Smooth muscle cell of the brain vasculature (primary cell): ENCODE results near the gene NOC4L.
"Not testable (repeated sequence)": the region's sequence is repeated elsewhere in the genome, so short reads cannot be mapped to it uniquely, and the experiment has no call there.

ENCODE experiments used
- DNase-seq: peaks from one replicate; pipeline ENCODE4 v3.0.0-alpha.2; 2012; ENCODE audit warnings: low read depth, low spot score

The NOC4L gene

GRCh38 chr12:132142679-132143335 lies 1.4 kb upstream of the NOC4L start:
- DNase-seq, result no peak

DNA sequence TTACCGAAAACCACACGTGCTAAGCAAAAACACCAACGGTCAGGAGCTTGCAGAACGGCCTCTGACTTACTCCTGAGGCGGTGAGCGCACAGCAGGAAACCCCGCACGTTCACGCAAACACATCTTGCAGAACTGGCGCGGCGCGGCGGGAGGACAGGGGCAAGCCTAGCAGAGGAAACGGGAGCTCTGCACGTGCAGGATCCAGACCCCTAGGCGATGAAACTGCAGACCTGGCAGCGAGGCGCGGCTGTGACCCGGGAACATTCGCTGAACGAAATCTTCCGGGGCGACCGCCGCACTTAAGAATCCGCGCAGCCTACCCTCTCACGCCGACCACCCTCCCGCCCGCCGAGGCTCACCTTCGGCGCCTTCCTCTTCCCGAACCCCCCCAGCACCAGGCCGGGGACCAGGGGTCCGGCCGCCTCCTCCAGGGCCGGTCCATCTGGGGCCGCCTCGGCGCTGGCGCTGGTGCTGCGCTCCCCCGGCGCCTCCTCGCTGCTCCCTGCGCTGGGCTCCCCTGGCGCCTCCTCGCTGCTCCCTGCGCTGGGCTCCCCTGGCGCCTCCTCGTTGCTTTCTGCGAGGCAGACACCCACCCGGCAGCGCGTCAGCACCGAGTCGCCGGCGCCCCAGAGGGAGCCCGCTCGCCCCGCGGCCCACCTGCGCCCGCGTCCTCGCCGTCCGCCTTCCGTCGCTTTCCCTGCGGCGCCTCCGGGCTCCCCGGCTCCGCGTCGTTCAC lies 753 bp upstream of the NOC4L start:
- no peak for DNase-seq

DNA sequence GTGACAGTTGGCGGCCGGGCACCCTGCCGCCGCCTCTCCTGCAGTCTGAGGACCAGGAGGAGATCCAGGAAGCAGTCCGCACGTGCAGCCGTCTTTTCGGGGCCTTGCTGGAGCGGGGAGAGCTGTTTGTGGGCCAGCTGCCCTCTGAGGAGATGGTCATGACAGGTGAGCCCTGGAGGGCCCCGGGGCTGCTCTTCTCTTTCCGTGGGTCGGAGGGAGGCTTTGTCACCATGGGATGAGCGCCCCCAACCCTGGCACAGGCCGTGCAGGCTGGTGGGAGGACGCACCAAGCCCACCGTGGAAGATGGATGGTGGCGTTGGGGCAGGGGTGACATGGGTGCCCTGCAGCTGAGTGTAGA lies 532 bp downstream of the NOC4L start:
- DNase-seq, result no peak

DNA sequence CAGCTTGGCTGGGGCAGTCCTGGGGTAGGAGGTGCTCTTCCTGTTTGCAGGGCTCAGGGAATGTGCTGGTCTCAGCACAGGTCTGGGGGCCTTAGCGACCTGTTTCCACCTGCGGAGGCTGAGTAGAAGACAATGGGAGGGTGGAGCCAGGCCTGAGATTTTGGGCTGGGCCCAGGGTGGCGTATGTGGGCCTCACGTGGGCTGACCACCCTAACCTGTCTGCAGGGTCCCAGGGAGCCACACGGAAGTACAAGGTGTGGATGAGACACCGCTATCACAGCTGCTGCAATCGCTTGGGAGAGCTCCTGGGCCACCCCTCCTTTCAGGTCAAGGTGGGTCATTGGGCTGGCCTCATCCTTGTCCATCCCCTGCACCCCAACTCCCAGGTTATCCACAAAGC lies 1.1 kb downstream of the NOC4L start:
- DNase-seq, result no peak

- DNase-seq, result no peak
Observed at GRCh38 chr12:132146098-132146497, 1.8 kb downstream of the NOC4L start.

GRCh38 chr12:132146772-132147422 lies 2.6 kb downstream of the NOC4L start:
- DNase-seq, result no peak

DNA sequence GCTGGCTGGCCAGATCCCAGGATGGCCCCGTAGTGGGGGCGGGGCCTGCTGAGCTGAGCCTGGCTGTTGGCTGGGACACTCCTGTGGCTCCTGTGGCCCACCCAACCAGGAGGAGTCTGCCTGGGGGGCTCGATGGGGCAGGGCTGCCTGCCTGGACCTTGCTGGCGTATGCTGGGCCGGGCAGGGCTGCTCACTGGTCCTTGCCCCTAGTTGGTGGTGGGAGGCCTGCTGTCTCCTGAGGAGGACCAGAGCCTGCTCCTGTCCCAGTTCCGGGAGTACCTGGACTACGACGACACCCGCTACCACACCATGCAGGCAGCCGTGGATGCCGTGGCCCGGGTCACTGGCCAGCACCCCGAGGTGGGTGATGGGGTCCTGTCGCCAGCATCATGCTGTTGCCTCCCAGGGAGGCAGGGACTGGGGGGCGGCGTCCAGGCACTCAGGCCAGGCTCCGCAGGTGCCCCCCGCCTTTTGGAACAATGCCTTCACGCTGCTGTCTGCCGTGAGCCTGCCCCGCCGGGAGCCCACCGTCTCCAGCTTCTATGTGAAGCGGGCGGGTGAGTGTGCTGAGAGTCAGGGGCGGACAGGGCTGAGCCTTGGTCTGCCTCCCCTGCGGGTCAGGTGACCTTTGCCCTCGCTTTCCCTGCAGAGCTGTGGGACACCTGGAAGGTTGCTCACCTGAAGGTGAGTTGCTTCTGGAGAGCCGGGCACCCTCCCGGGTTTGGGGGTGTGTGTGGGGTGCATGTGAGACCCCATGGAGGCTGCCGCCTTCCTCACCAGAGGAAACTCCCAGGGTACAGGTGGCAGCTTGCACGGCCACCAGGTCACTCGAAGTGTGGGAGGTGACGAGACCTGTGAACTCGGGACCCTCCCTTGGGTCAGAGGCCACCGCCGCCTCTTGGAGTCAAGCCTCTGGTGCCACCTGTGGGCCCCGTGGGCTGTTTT lies 3.4 kb downstream of the NOC4L start:
- DNase-seq, result no peak

GRCh38 chr12:132148368-132149045 lies 4.2 kb downstream of the NOC4L start:
- DNase-seq, result no peak

- not testable (repeated sequence) for DNase-seq
Observed at GRCh38 chr12:132149526-132149925, 5.3 kb downstream of the NOC4L start.

- no peak for DNase-seq
Observed at GRCh38 chr12:132150780-132151144, 6.5 kb downstream of the NOC4L start.

GRCh38 chr12:132151145-132151765 lies 7.0 kb downstream of the NOC4L start:
- DNase-seq, result no peak

DNA sequence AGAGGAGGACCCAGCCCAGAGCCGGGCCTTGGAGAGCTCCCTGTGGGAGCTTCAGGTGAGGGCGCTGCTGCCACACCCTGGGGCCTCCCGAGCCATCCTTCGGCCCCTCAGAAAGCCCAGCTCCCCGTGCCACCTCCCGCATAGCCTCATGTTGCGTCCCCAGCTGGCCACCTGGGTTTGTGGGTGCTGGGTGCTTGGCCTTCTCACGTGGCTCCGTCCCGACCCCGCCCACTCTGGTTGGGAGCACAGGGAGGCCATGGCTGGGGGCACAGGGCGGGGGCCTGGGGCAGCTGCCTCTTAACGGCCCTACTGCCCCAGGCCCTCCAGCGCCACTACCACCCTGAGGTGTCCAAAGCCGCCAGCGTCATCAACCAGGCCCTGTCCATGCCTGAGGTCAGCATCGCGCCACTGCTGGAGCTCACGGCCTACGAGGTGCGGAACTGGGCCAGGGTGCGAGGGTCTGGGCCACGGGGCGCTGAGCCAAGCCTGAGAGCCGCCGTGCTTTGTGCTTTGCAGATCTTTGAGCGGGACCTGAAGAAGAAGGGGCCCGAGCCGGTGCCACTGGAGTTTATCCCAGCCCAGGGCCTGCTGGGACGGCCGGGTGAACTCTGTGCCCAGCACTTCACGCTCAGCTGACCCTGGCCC lies 7.6 kb downstream of the NOC4L start:
- DNase-seq, result no peak

- no peak for DNase-seq
Observed at GRCh38 chr12:132152411-132152821, 8.2 kb downstream of the NOC4L start.

DNA sequence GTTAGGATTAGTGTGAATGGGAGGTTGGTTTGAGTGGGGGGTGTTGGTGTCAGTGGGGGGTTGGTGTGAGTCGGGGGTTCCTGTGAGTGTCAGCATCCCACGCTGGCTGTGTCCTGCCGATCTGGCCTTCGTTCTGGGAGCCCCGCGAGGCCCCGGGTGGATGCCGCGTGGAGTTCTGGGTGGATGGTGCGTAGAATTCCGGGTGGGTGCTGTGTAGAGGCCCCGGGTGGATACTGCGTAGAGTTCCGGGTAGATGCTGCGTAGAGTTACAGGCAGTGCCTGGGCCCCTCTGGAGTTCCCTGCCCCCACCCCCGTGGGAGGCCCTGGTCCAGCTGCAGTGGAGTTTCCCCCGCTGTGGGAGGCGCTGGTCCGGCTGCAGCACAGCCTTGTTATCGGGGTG lies 8.7 kb downstream of the NOC4L start:
- no peak for DNase-seq

- DNase-seq, result peak; percentile 46
Observed at GRCh38 chr12:132153501-132154340, 9.5 kb downstream of the NOC4L start.

DNA sequence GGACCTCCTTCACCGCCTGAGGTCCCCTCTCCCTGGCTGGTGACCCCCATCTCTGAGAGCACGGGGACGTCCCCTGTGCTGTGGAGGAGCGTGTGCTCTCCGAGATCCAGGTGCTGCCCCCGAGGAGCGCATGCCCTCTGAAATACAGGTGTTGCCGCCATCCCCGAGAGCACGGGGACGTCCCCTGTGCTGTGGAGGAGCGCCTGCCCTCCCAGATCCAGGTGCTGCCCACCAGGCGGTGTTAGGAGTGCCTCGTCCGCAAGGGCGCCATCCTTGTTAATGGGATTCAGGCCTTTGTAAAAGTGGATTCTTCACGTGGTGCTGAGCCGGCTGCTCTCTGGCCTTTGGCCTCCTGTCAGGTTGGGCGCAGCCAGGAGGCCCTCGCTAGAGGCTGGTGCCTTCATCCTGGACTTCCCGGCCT lies 10.1 kb downstream of the NOC4L start:
- no peak for DNase-seq

DNA sequence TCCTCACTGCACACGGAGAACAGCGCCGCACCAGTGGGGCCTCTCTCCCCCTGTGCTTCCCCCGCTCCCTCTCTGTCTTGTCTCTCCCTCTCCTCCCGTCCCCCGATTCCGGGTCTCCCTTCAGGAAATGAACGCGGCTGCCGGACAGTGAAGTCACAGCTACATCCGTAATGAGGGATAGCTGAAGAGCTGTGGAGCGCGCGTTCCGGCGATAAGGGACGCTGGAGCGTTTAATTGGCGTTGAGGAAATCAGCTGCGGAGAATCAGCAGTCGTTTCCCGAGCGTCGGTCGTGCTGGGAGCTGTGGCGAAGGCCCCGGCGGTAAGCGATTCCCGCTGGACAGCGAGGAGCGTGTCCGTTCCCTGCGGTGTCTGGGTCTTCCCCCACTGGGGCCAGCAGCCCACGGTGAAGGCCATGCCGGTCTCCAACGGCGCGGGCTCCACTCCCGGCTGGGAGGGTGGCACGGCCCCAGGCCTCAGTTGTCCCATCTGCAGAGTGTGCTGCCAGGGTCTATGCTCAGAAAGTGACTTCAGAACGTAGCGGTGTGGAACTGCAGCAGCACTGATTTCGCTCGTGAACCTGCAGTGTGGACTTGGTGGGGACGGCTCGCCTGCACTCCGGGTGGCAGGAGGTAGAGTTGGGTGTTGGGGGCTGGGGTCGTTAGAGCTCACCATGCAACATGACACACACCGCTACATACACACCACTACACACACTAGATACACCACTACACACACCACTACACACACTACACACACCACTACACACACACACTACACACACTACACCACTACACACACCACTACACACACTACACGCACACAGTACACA lies 10.9 kb downstream of the NOC4L start:
- DNase-seq, result no peak

DNA sequence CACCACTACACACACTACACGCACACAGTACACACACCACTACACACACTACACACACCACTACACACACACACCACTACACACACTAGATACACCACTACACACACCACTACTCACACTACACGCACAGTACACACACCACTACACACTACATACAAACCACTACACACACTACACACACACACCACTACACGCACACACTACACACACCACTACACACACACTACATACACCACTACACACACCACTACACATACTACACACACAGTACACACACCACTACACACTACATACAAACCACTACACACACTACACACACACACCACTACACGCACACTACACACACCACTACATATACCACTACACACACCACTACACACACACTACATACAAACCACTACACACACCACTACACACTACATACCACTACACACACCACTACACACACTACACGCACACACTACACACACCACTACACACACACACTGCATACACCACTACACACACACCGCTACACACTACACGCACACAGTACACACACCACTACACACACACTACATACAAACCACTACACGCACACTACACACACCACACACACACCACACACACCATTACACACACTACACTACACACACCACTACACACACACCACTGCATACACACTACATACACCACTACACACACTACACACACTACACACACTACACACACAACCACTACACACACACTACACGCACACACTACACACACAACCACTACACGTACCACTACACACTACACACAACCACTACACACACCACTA lies 11.7 kb downstream of the NOC4L start:
- DNase-seq, result no peak
